Keratinocyte (primary cell): ENCODE results near the gene CTDSP2. TPM values are rescaled to one million over a fixed set of nuclear protein-coding genes. Genes with fewer than 3 reads are reported as not detected.

Source experiments
- DNase-seq: peaks from one replicate; pipeline ENCODE4 v3.0.0-alpha.2; 2011; ENCODE audit warnings: low read depth, missing footprints, low spot score
- FAIRE-seq: peaks from 2 replicates; lab custom pipeline; 2011; peaks lifted over from hg19 to GRCh38; lab: Jason Lieb, UNC
- H2AFZ ChIP-seq: 2 replicates; pipeline ENCODE4 v1.6.0; 2012; ENCODE audit warnings: low read length, control low read depth, inconsistent platforms; ENCODE audit not compliant: control insufficient read depth
- H3K27ac ChIP-seq: 2 replicates; pipeline ENCODE4 v1.5.1; 2011; ENCODE audit warnings: low read length; ENCODE audit not compliant: control insufficient read depth, insufficient read depth
- H3K27me3 ChIP-seq: 3 replicates; pipeline ENCODE4 v1.6.0; 2011; ENCODE audit warnings: low read length; ENCODE audit not compliant: control insufficient read depth, insufficient read depth; ENCODE audit errors: extremely low read depth
- H3K36me3 ChIP-seq, 2 experiments: 2 replicates in 1 of 2; 3 replicates in 1 of 2; pipeline ENCODE4 v1.5.1; 2011; ENCODE audit warnings: low read length in 2 of 2, mild to moderate bottlenecking in 1 of 2; ENCODE audit not compliant: control insufficient read depth in 2 of 2, insufficient read depth in 2 of 2; ENCODE audit errors: extremely low read depth in 1 of 2
- H3K4me1 ChIP-seq: 3 replicates; pipeline ENCODE4 v1.5.1; 2011; ENCODE audit warnings: low read length; ENCODE audit not compliant: control insufficient read depth, insufficient read depth; ENCODE audit errors: extremely low read depth
- H3K4me2 ChIP-seq: 3 replicates; pipeline ENCODE4 v1.6.0; 2011; ENCODE audit warnings: low read depth, low read length; ENCODE audit not compliant: control insufficient read depth, insufficient read depth; ENCODE audit errors: extremely low read depth
- H3K4me3 ChIP-seq, 3 experiments: fragments of 200-600 bp in 1 of 3; sonication (generic) in 1 of 3; 2 replicates in 2 of 3; 3 replicates in 1 of 3; pipeline ENCODE4 v1.5.1; 2011 to 2016; ENCODE audit warnings: low read length in 3 of 3, mild to moderate bottlenecking in 3 of 3, control low read depth in 2 of 3, inconsistent platforms in 1 of 3, low read depth in 1 of 3, mixed read lengths in 1 of 3, mixed run types in 1 of 3, moderate library complexity in 1 of 3; ENCODE audit not compliant: control insufficient read depth in 2 of 3, insufficient read depth in 2 of 3; ENCODE audit errors: extremely low read depth in 1 of 3
- H3K79me2 ChIP-seq: 2 replicates; pipeline ENCODE4 v1.6.0; 2012; ENCODE audit warnings: low read length; ENCODE audit not compliant: control insufficient read depth, insufficient read depth
- H3K9ac ChIP-seq: 3 replicates; pipeline ENCODE4 v1.6.0; 2011; ENCODE audit warnings: low read length; ENCODE audit not compliant: control insufficient read depth, insufficient read depth; ENCODE audit errors: extremely low read depth
- H3K9me1 ChIP-seq: 3 replicates; pipeline ENCODE4 v1.6.0; 2011; ENCODE audit warnings: low read length; ENCODE audit not compliant: control insufficient read depth, insufficient read depth; ENCODE audit errors: extremely low read depth
- H3K9me3 ChIP-seq: 2 replicates; pipeline ENCODE4 v1.5.1; 2012; ENCODE audit warnings: low read depth, low read length; ENCODE audit not compliant: control insufficient read depth
- H4K20me1 ChIP-seq: 3 replicates; pipeline ENCODE4 v1.6.0; 2011; ENCODE audit warnings: low read length; ENCODE audit not compliant: control insufficient read depth, insufficient read depth; ENCODE audit errors: extremely low read depth
- EZH2 ChIP-seq: IDR thresholded peaks from one replicate; pipeline ENCODE4 v1.6.1; 2012; ENCODE audit warnings: inconsistent platforms, mild to moderate bottlenecking, low read length, moderate library complexity
- dilution Hi-C: fragments of 300-500 bp; cut with MboI; formaldehyde crosslinking; loops from one replicate; pipeline ENCODE4 v1.7.0; 2020; ENCODE audit warnings: low sequenced_read_pairs; ENCODE audit not compliant: extremely low pct_ligation_motif_present
- polyA plus RNA-seq, 5 experiments: library from polyadenylated mRNA; depleted of rRNA in 3 of 5; stranded (reverse) in 3 of 5; stranded (forward) in 1 of 5; unstranded in 1 of 5; fragments of >200 nt; gene quantifications; 1 replicate in 1 of 5; 2 replicates in 3 of 5; 3 replicates in 1 of 5; pipeline versions ENCODE4 v1.2.1 to v1.2.3, GENCODE V29; 2011 to 2012; ENCODE audit warnings: missing spikeins in 2 of 5, low read depth in 1 of 5, low replicate concordance in 1 of 5
- TF ChIP-seq, protein P1 (sequence below), 3 experiments: IDR thresholded peaks in 1 of 3; conservative IDR thresholded peaks in 1 of 3; optimal IDR thresholded peaks in 1 of 3; 2 replicates in 2 of 3; 3 replicates in 1 of 3; pipeline versions ENCODE3 to v1.5.1; 2011; ENCODE audit warnings: low read length in 3 of 3, mild to moderate bottlenecking in 3 of 3, moderate library complexity in 2 of 3, control low read depth in 1 of 3, inconsistent platforms in 1 of 3; ENCODE audit not compliant: insufficient read depth in 2 of 3; ENCODE audit errors: extremely low read depth in 1 of 3

The CTDSP2 gene
- polyA plus RNA-seq, 1 donor (not counting 4 experiments of a cell fraction or from before 2014, with no cell fraction given), result 54.6 TPM

DNA sequence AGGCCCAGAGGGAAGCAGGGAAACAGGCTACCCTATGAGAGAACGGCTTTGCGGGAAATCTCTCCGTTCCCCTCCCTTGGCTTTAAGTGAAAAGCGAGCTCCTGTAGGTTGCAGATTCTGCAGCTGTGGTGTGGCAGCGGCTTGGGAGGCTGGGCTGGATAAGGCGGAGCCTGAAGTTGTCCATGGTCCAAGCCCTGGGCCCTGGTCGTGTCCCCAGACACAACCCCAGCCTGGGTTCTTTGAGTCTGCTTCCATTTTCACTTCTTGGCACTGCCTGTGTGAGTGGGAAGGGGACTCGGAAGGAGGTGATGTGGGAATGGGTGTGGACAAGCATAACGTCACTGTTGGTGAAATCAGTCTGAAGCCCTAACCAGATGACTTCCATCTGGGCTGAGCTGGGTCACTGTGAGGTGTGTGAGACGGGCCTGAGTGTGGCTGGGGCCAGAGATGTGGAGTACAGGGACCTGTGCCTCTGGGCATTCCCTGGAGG lies 43.0 kb upstream of the CTDSP2 start:
- H3K79me2 ChIP-seq, result no peaks in the 10 kb centered on the region
- H2AFZ ChIP-seq, result peak overlapping the region; percentile 83
- TF ChIP-seq EZH2, result no peak
- TF ChIP-seq, protein P1, sequence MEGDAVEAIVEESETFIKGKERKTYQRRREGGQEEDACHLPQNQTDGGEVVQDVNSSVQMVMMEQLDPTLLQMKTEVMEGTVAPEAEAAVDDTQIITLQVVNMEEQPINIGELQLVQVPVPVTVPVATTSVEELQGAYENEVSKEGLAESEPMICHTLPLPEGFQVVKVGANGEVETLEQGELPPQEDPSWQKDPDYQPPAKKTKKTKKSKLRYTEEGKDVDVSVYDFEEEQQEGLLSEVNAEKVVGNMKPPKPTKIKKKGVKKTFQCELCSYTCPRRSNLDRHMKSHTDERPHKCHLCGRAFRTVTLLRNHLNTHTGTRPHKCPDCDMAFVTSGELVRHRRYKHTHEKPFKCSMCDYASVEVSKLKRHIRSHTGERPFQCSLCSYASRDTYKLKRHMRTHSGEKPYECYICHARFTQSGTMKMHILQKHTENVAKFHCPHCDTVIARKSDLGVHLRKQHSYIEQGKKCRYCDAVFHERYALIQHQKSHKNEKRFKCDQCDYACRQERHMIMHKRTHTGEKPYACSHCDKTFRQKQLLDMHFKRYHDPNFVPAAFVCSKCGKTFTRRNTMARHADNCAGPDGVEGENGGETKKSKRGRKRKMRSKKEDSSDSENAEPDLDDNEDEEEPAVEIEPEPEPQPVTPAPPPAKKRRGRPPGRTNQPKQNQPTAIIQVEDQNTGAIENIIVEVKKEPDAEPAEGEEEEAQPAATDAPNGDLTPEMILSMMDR (optimal IDR thresholded peaks at IDR 0.05 in 1 of 3, IDR thresholded peaks at IDR 0.05 in 1 of 3, conservative IDR thresholded peaks at IDR 0.05 in 1 of 3; ENCODE audit: extremely low read depth in 1 of 3, insufficient read depth in 2 of 3, low read length in 3 of 3), result no peak
- H3K27me3 ChIP-seq, result no peaks in the 10 kb centered on the region
- H3K9me1 ChIP-seq, result no peaks in the 10 kb centered on the region
- peaks cover 43% of the 10 kb centered on the region for H3K4me1 ChIP-seq
- peak overlapping the region; percentile 77 for H3K4me2 ChIP-seq
- H3K9ac ChIP-seq, result peak overlapping the region; percentile 80
- H3K27ac ChIP-seq, result peak overlapping the region; percentile 95
- FAIRE-seq, result no peak
- no peaks in the 10 kb centered on the region for H4K20me1 ChIP-seq
- peak overlapping the region in 2 of 3 experiments; percentile 41 to 59 for H3K4me3 ChIP-seq
- no peaks in the 10 kb centered on the region for H3K36me3 ChIP-seq
- dilution Hi-C loops, result no loop called here
- DNase-seq, result no peak
- no peaks in the 10 kb centered on the region for H3K9me3 ChIP-seq

DNA sequence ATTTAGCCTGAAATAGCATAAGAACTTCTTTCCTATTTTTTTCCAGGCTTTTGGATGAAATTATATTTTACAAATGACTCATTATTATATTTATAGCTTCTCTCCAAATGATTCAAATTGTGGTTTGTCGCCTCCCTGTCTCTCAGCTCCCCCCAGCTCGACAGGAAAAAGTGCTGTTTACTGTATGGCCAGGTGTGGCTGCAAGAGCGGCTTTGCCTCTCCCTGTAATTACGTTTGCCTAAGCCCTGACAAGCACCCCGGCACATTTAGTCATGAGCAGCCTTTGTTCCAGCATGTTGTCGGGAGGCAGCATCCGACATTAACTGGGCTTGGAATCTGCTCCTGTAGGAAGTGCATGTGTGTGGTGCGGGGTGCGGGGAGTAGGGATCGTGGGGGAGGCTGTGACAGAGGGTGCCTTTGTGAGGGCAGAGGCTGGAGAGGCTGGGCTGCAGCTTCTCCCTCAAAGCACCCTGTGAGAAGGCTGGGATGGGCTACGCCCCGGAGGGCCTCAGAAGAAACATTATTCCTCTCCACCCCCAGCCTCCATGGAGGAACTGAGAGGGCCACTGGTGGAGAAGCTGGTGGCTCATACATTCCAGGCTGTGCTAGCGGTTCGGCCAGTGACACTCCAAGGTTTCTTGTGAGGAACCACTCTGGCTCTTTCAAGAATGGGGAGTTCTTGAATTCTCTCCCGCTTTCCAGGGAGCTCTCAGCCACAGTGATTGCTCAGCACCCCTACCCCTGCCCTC lies 42.1 kb upstream of the CTDSP2 start:
- no peaks in the 10 kb centered on the region for H3K9me1 ChIP-seq
- peak overlapping the region; percentile 80 for H3K9ac ChIP-seq
- H3K4me1 ChIP-seq, result peaks cover 37% of the 10 kb centered on the region
- peak overlapping the region; percentile 83 for H2AFZ ChIP-seq
- TF ChIP-seq, protein P1 (optimal IDR thresholded peaks at IDR 0.05 in 1 of 3, IDR thresholded peaks at IDR 0.05 in 1 of 3, conservative IDR thresholded peaks at IDR 0.05 in 1 of 3; ENCODE audit: extremely low read depth in 1 of 3, insufficient read depth in 2 of 3, low read length in 3 of 3), result peak in 1 of 3 experiments; percentile 8
- TF ChIP-seq EZH2, result no peak
- peak; percentile 92 for FAIRE-seq
- H3K27me3 ChIP-seq, result no peaks in the 10 kb centered on the region
- H3K27ac ChIP-seq, result peak overlapping the region; percentile 95
- H3K4me3 ChIP-seq, result peak overlapping the region; percentile 11 to 59 (median 41)
- no peaks in the 10 kb centered on the region for H3K79me2 ChIP-seq
- DNase-seq, result peak; percentile 91
- H3K4me2 ChIP-seq, result peak overlapping the region; percentile 77
- no peaks in the 10 kb centered on the region for H4K20me1 ChIP-seq
- dilution Hi-C loops, result no loop called here
- no peaks in the 10 kb centered on the region for H3K36me3 ChIP-seq
- H3K9me3 ChIP-seq, result no peaks in the 10 kb centered on the region
